Liver (tissue), 9 donors: ENCODE data around the gene GMPR. TPM values are rescaled to one million over a fixed set of nuclear protein-coding genes. Genes with fewer than 3 reads are reported as not detected.
A peak's percentile ranks its signal among the peaks of the same experiment; 100 is the strongest.

Source experiments
- DNase-seq: peaks from one replicate; pipeline ENCODE4 v3.0.0-alpha.2; 2017; ENCODE audit warnings: low spot score
- H3K27ac ChIP-seq, 2 donors: one replicate each; pipeline ENCODE4 v1.7.0; 2013; ENCODE audit warnings: inconsistent platforms in 2 of 2, low read length in 2 of 2, control low read depth in 1 of 2, low read depth in 1 of 2, mild to moderate bottlenecking in 1 of 2
- H3K27me3 ChIP-seq, 4 donors: one replicate each; pipeline versions ENCODE4 v1.6.1 to v1.7.0; 2013; ENCODE audit warnings: low read length in 3 of 4, inconsistent platforms in 1 of 4, mild to moderate bottlenecking in 1 of 4, moderate library complexity in 1 of 4; ENCODE audit not compliant: control insufficient read depth in 4 of 4, insufficient read depth in 4 of 4
- H3K36me3 ChIP-seq, 4 donors: one replicate each; pipeline versions ENCODE4 v1.6.1 to v1.7.0; 2013; ENCODE audit warnings: low read length in 3 of 4, mild to moderate bottlenecking in 3 of 4, low read depth in 1 of 4, moderate library complexity in 1 of 4; ENCODE audit not compliant: control insufficient read depth in 4 of 4, insufficient read depth in 3 of 4
- H3K4me1 ChIP-seq, 4 donors: one replicate each; pipeline versions ENCODE4 v1.6.1 to v1.7.0; 2013; ENCODE audit warnings: low read length in 3 of 4, mild to moderate bottlenecking in 3 of 4, moderate library complexity in 1 of 4; ENCODE audit not compliant: control insufficient read depth in 4 of 4, insufficient read depth in 4 of 4
- H3K4me3 ChIP-seq, 3 donors: one replicate each; pipeline versions ENCODE4 v1.6.1 to v1.7.0; 2013; ENCODE audit warnings: low read length in 3 of 3, control low read depth in 1 of 3, low read depth in 1 of 3, mild to moderate bottlenecking in 1 of 3
- H3K9ac ChIP-seq, 2 donors: one replicate each; pipeline ENCODE4 v1.7.0; 2013; ENCODE audit warnings: low read length in 2 of 2, mild to moderate bottlenecking in 2 of 2, moderate library complexity in 2 of 2, control low read depth in 1 of 2, low read depth in 1 of 2
- H3K9me3 ChIP-seq, 4 donors: one replicate each; pipeline versions ENCODE4 v1.6.1 to v1.7.0; 2013; ENCODE audit warnings: low read length in 3 of 4; ENCODE audit not compliant: control insufficient read depth in 4 of 4
- ATF3 ChIP-seq: IDR thresholded peaks from 2 replicates; pipeline ENCODE4 v1.6.1; 2016; ENCODE audit warnings: antibody characterized with exemption
- CTCF ChIP-seq: fragments of 150-350 bp; IDR thresholded peaks from 2 replicates; pipeline ENCODE4 v1.5.1; 2017; ENCODE audit warnings: improper control_type of control experiment, low read depth, low read length; ENCODE audit not compliant: missing input control
- FOXA1 ChIP-seq: IDR thresholded peaks from 2 replicates; pipeline ENCODE4 v1.6.1; 2016; ENCODE audit warnings: antibody characterized with exemption
- HNF4A ChIP-seq, 2 donors: conservative IDR thresholded peaks; 2 replicates each; pipeline ENCODE4 v1.6.1; 2016; ENCODE audit warnings: antibody characterized with exemption in 2 of 2, mild to moderate bottlenecking in 2 of 2
- HNF4G ChIP-seq: IDR thresholded peaks from 2 replicates; pipeline ENCODE4 v1.6.1; 2016; ENCODE audit warnings: antibody characterized with exemption
- JUND ChIP-seq, 2 donors: IDR thresholded peaks; 2 replicates each; pipeline ENCODE4 v1.6.1; 2016; ENCODE audit warnings: antibody characterized with exemption in 2 of 2
- NR2F2 ChIP-seq: IDR thresholded peaks from 2 replicates; pipeline ENCODE4 v1.6.1; 2016; ENCODE audit warnings: antibody characterized with exemption
- RAD21 ChIP-seq, 2 donors: IDR thresholded peaks; 2 replicates each; pipeline ENCODE4 v1.6.1; 2016; ENCODE audit warnings: antibody characterized with exemption in 2 of 2, mild to moderate bottlenecking in 2 of 2
- REST ChIP-seq: IDR thresholded peaks from 2 replicates; pipeline ENCODE4 v1.6.1; 2016; ENCODE audit warnings: antibody characterized with exemption, mild to moderate bottlenecking
- RXRA ChIP-seq, 2 donors: IDR thresholded peaks; 2 replicates each; pipeline ENCODE4 v1.6.1; 2017 to 2018; ENCODE audit warnings: antibody characterized with exemption in 2 of 2, mild to moderate bottlenecking in 1 of 2
- SP1 ChIP-seq: IDR thresholded peaks from 2 replicates; pipeline ENCODE4 v1.6.1; 2018; ENCODE audit warnings: antibody characterized with exemption, mild to moderate bottlenecking
- TAF1 ChIP-seq: conservative IDR thresholded peaks from 2 replicates; pipeline ENCODE4 v1.6.1; 2016; ENCODE audit warnings: antibody characterized with exemption, mild to moderate bottlenecking
- YY1 ChIP-seq: IDR thresholded peaks from 2 replicates; pipeline ENCODE4 v1.6.1; 2016; ENCODE audit warnings: antibody characterized with exemption, mild to moderate bottlenecking
- WGBS: extraction: QIAGEN DNeasy Blood & Tissue Kit; methylation state at CpG from one replicate; pipeline ENCODE4 v1.1.7; 2013; 5-methylcytosine and 5-hydroxymethylcytosine counted together
- polyA plus RNA-seq, 2 donors: library from polyadenylated mRNA; stranded (reverse) in 1 of 2; unstranded in 1 of 2; fragments of 200-250 nt in 1 of 2; fragments of >200 nt in 1 of 2; fragmentation: Nextera tagmentation in 1 of 2; extraction: Ambion mirVana in 1 of 2; gene quantifications; one replicate each; pipeline versions ENCODE4 v1.2.1 to v1.2.3, GENCODE V29; 2013 to 2015
- total RNA-seq, 2 donors: library from RNA; depleted of rRNA; stranded (reverse); fragments of >200 nt; gene quantifications; one replicate each; pipeline ENCODE4 v1.2.3, GENCODE V29; 2014
- donor health status: healthy.
- donor health status: healthy.
- donor health status: healthy.
- donor health status: healthy.
- donor health status: healthy.

The GMPR gene
- total and polyA plus RNA-seq, 4 donors, result 2.1 to 50.2 (median 4.2) TPM

- TF ChIP-seq REST, result no peak
- 86% methylated on average over 11 of the region's 11 CpGs for WGBS
- Histone ChIP-seq H3K9me3 (no peaks in the 10 kb centered on the region), H3K27me3 (no peaks in the 10 kb centered on the region), H3K36me3 (no peaks in the 10 kb centered on the region), H3K4me1 (no peaks in the 10 kb centered on the region), H3K27ac (no peak overlapping the region), H3K4me3 (no peak overlapping the region), H3K9ac (no peak overlapping the region)
- no peak for DNase-seq
These were observed 47.2 kb downstream of the GMPR start for GRCh38 chr6:16285467-16286150.

- no peak overlapping the region for H3K9ac ChIP-seq
- no peak overlapping the region for H3K4me3 ChIP-seq
- DNase-seq, result peak; percentile 63
- H3K27me3 ChIP-seq, result no peaks in the 10 kb centered on the region
- no peaks in the 10 kb centered on the region for H3K36me3 ChIP-seq
- TF ChIP-seq TAF1 (no peak), YY1 (no peak), JUND (IDR thresholded peaks at IDR 0.05) (no peak), RAD21 (IDR thresholded peaks at IDR 0.05) (peak; percentile 36 to 77), CTCF (peak; percentile 45)
- H3K9me3 ChIP-seq, result no peaks in the 10 kb centered on the region
- WGBS, result 59% methylated on average over 15 of the region's 15 CpGs
- no peaks in the 10 kb centered on the region for H3K4me1 ChIP-seq
- H3K27ac ChIP-seq, result no peak overlapping the region
These were observed 47.8 kb downstream of the GMPR start for GRCh38 chr6:16286151-16286522.

GRCh38 chr6:16288163-16288562 is 49.8 kb downstream of the GMPR start:
- no peaks in the 10 kb centered on the region for H3K4me1 ChIP-seq
- H3K9me3 ChIP-seq, result no peaks in the 10 kb centered on the region
- H3K9ac ChIP-seq, result no peak overlapping the region
- H3K4me3 ChIP-seq, result no peak overlapping the region
- DNase-seq, result no peak
- no peak overlapping the region for H3K27ac ChIP-seq
- 96% methylated on average over 26 of the region's 26 CpGs for WGBS
- H3K36me3 ChIP-seq, result no peaks in the 10 kb centered on the region
- TF ChIP-seq SP1 (no peak), CTCF (no peak), ATF3 (no peak), HNF4G (no peak), TAF1 (no peak), NR2F2 (no peak), RXRA (IDR thresholded peaks at IDR 0.05) (no peak), HNF4A (conservative IDR thresholded peaks at IDR 0.05) (no peak), REST (no peak), RAD21 (IDR thresholded peaks at IDR 0.05) (no peak), JUND (IDR thresholded peaks at IDR 0.05) (no peak), FOXA1 (no peak)
- no peaks in the 10 kb centered on the region for H3K27me3 ChIP-seq
